GM19328 (cell line): ENCODE data around the gene PGPEP1.
"Not testable (repeated sequence)": the region's sequence is repeated elsewhere in the genome, so short reads cannot be mapped to it uniquely, and the experiment has no call there.

Source experiments
- ATAC-seq: cut with Tn5 transposase; IDR thresholded peaks from one replicate; pipeline ENCODE4 v1.9.1; 2021; ENCODE audit warnings: mild to moderate bottlenecking, moderate library complexity; ENCODE audit not compliant: unreplicated experiment

The PGPEP1 gene

DNA sequence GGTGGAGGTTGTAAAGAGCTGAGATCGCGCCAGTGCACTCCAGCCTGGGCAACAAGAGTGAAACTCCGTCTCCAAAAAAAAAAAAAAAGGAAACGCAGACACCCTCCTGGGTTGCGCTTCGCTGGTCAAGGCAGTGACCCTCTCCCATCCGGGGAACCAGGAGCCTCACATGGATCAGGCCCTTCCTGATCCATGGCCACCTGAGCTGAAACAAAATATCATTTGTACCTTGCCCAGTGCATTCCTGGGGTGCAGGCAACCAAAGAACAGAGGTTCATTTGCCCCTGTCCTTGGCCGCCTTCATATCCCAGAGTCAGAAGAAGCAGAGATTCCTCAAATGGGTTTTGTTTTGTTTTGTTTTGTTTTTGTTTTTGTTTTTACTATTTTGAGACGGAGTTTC is 9.5 kb upstream of the PGPEP1 start:
- ATAC-seq: no peak

DNA sequence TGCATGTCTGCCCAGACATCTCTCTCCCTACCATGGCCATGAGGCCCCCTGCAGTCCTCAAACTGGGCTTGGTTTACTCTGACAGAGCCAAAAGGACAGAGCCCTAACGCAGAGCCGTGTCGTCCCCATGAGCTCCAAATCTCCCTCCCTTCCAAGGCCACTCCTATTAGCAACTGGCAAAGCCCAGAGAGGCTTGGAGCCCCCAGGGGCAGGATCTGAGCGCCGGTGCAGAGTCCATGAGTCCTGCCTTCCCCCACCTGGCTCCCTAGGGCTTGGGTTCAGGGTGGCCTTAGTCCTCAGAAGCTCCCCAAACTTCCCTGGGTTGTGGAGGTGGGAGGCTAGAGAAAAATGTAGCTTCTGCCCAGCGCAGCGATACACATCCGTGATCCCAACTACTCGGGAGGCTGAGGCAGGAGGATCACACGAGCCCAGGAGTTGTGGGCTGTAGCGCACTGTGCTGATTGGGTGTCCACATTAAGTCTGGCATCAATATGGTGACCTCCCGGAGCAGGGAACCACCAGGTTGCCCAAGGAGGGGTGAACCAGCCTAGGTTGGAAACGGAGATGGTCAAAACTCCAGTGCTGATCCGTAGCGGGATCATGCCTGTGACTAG is 7.4 kb upstream of the PGPEP1 start:
- ATAC-seq: no peak

DNA sequence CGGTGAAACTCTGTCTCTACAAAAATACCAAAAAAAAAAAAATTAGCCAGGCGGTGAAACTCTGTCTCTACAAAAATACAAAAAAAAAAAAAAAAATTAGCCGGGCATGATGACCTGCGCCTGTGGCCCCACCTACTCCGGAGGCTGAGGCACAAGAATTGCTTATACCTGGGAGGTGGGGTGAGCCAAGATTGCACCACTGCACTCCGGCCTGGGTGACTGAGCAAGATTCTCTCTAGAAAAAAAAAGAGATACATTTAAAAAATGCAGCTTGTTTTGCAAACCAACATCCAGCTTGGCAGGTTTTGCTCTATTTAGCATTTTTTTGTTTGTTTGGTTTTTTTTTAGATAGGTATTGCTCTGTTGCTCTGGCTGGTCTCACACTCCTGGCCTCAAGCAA is 6.7 kb upstream of the PGPEP1 start:
- no peak for ATAC-seq

DNA sequence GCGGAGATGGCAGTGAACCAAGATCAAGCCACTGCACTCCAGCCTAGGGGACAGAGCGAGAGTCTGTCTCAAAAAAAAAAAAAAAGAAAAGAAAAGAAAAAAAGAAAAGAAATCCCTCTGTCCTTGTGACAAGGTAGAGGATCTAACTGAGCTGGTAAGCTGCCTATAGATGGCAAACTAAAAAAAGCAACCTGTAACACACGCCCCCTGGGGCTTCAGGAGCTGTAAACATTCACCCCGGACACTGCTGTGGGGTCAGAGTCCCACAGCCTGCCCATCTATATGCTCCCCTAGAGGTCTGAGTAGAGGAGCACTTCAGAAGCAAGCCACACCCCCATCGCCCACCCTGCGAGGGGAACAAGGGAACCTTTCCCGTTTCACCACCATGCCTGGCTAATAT is 4.3 kb upstream of the PGPEP1 start:
- no peak for ATAC-seq

DNA sequence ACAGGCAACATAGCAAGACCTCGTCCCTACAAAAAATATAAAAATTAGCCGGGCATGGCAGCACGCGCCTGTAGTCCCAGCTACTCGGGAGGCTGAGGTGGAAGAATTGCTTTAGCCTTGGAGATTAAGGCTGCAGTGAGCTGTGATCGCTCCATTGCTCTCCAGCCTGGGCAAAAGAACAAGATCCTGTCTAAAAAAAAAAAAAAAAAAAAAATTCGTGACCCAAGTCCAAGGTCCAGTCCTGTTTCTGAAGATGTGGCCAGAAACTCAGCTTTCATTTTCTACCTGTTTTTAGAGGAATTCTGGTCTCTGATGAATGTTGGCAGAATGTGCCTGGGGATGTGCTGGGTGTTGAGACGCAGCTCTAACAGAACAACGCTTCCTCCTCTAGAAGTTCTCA is 1.9 kb upstream of the PGPEP1 start:
- no peak for ATAC-seq

DNA sequence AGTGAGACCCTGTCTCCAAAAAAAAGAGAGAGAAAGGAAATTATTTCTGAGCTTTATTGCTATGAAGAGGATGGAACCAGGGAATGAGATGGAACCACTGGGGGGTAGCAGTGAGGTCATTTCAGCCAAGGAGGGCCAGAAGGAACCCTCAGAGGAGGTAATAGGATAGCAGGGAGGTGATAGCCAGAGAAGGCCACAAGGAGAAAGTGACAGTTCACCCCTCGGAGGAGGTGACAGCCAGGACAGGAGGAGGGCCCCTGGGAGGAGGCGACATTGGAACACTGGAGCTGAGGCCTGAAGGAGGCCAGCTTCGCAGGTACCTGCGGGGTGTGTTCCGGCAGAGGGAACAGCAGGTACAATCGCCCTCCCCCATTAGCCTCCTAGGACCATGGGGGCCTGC is 675 bp upstream of the PGPEP1 start:
- ATAC-seq: no peak

DNA sequence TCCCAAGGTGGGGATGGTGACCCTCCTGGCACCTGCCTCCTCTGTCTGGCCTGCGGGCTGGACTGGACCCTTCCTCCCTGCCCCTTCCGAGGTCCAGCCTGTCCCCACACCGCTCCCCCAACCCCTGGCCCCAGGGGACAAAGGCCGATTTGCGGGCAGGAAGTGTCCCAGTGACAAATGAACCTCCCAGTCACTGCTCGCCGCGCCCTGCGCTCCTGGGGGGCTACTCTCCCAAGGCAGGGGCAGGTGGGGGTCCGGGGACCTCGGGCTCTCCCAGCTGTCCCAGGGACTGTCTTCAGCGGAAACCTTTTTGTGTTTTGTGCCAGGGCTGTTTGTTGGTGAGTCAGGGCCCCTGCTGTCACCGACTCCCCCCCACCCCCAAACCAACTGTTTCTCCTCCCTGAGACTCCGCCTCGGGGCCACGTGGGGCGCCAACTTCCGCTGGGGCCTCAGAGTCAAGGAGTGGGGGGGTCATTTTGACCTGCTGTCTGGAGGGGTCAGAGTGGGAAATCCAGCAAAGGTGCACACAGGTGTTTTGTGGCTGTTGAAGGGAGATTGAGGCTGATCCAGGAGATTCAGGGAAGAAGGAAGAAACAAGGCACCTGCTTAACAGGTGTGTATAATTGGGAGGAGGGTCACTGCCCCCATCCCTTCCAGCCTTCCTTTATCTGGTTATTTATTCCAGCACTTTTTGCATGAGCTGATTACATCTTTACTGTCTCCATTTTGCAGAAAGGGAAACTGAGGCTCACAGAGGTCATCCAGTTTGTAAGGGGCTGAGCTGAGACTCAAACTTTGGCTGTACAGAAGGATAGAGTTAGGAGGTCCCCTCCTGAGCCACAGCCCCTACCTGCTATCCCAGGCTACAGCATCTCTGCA is 831 bp downstream of the PGPEP1 start:
- ATAC-seq: no peak

DNA sequence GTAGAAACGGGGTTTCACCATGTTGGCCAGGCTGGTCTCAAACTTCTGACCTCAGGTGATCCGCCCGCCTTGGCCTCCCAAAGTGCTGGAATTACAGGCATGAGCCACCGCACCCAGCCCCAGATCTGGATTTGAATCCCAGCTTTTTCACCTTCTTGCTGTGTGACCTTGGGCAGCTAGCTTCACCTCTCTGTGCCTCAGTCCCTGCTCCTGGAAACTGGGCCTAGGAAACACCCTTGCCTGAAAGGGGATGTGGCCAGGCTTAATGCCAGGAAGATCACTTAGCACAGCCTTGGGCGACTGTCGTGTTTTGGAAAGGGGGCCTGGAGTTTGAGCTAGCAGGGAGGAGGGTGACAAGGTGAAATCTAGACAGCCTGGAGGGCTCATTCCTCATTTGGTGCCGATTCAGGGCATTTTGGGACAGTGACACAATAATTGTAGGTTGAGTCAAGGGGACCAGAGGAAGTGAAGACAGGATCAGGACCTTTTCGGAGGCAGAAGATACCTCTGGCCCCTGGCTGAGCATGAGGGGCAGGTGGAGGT is 1.8 kb downstream of the PGPEP1 start:
- ATAC-seq: no peak

DNA sequence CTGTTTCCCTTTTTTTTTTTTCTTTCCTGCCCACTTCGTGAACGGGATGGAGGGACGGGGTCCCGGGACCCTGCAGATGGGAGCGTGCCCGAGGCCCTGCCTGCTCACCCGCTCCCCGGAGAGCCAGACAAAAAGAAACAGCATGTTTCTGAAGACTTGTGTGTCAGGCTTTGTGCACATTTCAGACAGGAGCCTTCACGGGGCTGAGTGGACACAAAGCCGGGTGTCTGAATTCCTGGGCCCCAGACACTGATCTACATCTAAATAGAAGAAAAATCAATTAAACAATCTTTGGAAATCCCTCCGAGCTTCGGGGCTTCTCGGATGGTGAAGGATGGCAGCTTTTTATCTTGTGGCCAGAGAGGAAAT is 4.2 kb downstream of the PGPEP1 start:
- ATAC-seq: no peak

DNA sequence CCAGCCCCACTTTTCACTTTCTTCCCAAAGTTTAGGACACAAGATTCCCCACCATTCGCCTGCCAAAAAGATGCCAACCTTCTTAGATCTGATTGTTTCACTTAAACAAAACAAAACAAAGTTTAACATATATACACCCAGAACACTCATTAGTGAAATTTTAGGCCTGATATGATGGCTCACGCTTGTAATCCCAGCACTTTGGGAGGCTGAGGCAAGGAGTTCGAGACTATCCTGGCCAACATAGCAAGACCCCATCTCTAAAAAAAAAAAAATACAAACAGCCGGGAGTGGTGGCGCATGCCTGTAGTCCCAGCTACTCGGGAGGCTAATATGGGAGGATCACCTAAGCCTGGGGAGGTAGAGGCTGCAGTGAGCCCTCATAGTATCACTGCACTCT is 4.9 kb downstream of the PGPEP1 start:
- ATAC-seq: no peak

DNA sequence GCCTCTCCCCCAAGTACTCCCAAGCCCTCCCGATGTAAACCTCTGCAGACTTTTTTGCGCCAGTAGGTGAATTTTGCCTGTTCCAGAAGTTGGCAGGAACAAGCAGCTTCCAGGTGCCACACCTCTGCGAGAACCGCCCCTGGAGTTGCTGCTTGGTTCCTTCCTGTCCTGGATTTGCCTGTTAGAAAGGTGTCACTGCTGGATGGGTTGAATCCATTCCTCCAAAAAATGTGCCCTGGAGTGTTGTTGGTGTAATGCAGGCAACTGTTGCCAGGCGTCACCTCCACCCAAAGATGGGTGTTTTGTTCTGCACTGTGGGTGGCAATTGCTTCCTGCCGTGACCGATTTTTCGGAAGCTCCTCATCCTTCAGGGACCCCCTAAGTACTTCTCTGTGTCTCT is 5.7 kb downstream of the PGPEP1 start:
- ATAC-seq: no peak

DNA sequence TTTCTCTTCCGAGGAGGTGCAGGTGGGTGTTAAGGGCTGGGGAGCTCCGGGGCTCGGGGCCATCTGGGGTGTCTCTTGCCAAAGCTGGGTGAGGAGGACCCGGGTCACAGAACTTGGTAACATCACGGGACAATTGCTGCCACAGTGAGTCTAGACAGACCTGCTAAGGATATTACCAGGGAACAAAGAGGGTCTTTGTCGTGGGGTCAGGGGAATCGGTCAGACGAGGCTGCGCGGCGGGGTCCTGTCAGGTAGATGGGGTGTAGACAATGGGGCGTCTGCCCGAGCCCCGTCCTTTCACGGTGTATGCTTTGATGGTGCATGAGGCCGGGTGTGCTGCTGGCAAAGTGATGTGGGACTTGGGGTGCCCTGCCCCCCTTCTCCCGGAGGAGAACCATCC is 7.8 kb downstream of the PGPEP1 start:
- ATAC-seq: no peak

DNA sequence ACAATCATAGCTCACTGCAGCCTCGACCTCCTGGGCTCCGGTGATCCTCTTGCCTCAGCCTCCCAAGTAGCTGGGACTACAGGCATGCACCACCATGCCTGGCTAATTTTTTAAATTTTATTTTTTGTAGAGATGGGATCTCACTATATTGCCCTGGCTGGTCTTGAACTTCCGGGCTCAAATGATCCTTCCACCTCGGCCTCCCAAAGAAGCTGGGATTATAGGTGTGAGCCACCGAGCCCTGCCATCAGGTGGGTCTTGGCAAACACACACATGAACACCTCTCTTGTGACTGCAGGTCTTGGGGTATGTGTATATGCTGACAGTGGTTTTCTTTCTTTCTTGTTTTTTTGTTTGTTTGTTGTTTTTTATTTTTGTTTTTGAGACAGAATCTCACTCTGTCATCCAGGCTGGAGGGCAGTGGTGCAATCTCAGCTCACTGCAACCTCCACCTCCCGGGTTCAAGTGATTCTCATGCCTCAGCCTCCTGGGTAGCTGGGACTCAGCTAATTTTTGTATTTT is 8.5 kb downstream of the PGPEP1 start:
- not testable (repeated sequence) for ATAC-seq

DNA sequence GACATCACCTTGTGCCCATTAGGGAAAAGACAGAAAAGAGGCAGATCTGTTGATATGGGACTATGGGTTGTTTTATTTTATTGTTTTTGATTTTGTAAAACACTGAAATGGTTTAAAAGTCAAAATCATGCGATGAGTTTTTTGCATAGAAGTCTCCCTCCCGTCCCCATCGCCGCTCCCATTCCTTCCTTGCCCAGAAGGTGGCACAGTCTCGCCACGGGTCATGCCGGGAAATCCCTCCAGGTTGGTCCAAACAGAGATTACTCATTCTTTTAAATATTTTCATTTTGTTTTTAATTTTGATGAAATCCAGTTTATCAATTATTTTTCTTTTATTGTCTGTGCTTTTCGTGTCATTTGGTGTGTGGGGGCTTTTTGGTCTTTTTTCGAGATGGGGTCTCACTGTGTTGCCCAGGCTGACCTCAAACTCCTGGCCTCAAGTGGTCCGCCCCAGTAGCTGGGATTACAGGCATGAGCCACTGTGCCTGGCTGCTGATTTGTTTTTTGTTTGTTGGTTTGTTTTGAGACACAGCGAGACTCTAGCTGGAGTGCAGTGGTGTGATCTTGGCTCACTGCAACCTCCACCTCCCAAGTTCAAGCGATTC is 9.2 kb downstream of the PGPEP1 start:
- ATAC-seq: no peak

DNA sequence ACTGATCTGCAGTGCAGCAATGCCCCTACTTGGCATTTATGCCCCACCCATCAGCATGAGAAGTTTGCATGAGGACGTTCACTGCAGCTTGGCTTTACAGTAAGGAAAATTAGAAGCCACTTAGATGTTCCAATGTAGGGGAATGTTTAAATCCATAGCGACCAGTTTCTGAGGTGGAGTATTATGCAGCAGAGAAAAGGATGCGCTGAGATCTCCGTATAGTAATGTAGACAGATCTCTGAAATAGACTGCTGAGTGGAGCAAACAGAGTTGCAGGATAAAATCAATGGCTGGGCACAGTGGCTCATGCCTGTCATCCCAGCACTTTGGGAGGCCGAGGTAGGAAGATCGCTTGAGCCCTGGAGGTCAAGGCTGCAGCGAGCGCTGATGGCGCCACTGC is 10.1 kb downstream of the PGPEP1 start:
- ATAC-seq: no peak

DNA sequence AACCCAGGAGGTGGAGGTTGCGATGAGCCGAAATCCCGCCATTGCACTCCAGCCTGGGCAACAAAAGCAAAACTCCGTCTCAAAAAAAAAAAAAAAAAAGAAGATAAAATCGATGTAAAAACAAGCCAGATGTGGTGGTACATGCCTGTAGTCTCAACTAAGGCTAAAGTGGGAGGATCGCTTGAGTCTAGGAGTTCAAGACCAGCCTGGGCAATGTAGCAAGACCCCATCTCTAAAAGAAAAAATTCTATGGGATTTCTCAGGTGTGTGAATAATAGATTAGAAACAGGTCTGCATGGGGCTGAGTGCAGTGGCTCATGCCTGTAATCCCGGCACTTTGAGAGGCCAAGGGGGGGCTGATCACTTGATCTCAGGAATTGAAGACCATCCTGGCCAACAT is 11.1 kb downstream of the PGPEP1 start:
- ATAC-seq: no peak

DNA sequence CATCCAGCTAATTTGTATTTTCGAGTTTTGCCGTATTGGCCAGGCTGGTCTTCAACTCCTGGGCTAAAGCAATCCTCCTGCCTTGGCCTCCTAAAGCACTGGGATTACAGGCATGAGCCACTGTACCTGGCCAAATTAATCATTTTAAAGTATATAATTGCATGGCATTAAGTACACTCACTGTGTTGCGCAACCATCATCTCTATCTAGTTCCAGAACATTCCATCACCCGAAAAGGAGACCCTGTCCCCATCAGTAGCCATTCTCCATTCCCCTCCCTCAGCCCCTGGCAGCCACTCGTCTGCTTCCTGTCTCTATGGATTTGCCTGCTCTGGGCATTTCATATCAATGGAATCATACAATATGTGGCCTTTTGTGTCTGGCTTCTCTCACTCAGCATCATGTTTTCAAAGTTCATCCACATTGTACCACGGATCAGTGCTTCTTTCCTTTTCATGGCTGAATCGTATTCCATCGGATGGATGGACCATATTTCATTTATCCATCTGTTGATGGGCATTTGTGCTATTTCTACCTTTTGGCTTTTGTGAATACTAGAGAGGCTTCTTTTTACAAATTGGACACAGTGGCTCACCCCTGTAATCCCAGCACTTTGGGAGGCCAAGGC is 13.1 kb downstream of the PGPEP1 start:
- ATAC-seq: no peak

DNA sequence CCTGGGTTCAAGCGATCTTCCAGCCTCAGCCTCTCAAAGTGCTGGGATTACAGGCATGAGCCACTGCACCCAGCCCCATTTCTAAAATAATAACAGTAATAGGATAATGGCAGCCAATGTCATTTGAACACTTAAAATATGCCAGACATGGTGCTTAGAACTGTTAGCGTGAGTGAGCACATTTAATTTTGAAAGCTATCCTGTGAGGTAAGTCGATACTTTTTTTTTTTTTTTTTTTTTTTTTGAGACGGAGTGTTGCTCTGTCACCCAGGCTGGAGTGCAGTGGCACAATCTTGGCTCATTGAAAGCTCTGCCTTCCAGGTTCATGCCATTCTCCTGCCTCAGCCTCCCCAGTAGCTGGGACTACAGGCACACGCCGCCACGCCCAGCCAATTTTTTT is 14.3 kb downstream of the PGPEP1 start:
- not testable (repeated sequence) for ATAC-seq

DNA sequence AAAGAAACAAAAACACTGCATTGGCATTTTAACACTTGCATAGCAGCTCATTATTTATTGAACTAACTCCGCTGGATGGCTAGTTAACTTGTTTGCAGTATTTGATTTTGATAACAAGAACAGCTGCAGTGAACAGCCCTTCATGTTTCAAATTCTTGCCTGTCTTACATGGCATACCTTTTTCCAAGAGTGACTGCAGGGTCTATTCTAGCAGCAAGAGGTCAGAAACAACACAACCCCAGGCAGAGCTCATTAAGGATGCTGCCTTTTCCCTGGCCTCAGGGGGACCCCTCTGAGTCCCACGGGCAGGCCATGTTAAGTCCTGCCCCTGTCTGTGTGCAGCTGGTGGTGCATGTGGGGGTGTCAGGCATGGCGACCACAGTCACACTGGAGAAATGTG is 16.6 kb downstream of the PGPEP1 start:
- ATAC-seq: no peak

DNA sequence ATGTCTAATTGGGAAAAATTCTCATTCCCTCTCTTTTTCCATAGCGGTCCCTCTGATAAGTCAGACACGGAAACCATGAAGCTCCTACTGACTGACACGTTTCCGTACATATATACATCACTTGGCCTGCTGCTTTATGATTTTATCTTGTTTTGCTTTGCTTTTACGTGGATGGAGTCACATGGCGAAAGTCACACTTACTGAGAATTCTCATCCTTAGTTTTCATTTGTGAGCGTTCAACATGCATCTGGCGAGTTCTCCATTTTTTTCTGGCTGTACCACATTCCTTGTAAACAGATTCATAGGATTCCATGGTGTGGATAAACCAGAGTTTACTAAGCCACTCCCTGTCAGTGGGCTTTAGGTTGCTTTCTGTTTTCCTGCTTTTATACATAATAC is 21.2 kb downstream of the PGPEP1 start:
- no peak for ATAC-seq

DNA sequence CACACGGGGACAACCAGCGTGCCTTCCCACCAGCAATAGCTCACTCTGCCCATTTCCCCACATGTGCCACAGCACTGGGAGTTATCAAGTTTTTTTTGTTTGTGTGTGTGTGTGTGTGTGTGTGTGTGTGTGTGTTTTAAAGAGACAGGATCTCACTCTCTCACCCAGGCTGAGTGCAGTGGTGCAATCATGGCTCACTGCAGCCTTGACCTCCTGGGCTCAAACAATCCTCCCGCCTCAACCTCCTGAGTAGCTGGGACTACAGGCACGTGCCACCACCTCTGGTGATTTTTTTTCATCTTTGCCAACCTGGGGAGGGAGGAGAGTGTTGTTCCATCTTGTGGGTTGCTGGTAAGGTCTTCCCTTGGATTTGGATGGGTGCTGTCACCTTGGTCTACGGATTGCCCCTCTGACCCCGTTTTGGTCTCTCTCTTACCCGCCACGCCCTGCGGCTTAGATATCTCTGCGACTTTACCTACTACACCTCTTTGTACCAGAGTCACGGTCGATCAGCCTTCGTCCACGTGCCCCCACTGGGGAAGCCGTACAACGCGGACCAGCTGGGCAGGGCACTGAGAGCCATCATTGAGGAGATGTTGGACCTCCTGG is 22.6 kb downstream of the PGPEP1 start:
- ATAC-seq: no peak
